IMR-90 (cell line): ENCODE data around the gene PKIG. TPM values are rescaled to one million over a fixed set of nuclear protein-coding genes. Genes with fewer than 3 reads are reported as not detected.
A peak's percentile ranks its signal among the peaks of the same experiment; 100 is the strongest.

Experiments
- ATAC-seq: fragments of 200-7000 bp; cut with Tn5 transposase; 2 replicates; pipeline ENCODE4 v1.9.1; 2020; ENCODE audit warnings: low read depth, mild to moderate bottlenecking, moderate library complexity
- BruUV-seq: library from RNA; stranded (reverse); fragments of 400-500 nt; replicated peaks from 2 replicates; lab custom pipeline; 2021; lab: Mats Ljungman, UMichigan
- CTCF ChIA-PET: fragments of 300-600 bp; formaldehyde crosslinking; extraction: SDS; loops from one replicate; lab custom pipeline; 2021; ENCODE audit warnings: antibody characterized with exemption; lab: Yijun Ruan, JAX
- POLR2A ChIA-PET: fragments of 300-600 bp; sonication (Branson Sonifier 250); formaldehyde crosslinking; loops from one replicate; lab custom pipeline; 2022; ENCODE audit warnings: antibody characterized with exemption; ENCODE audit not compliant: unreplicated experiment; lab: Charles Lee
- DNase-seq: peaks from one replicate; pipeline ENCODE4 v3.0.0; 2013
- H2AFZ ChIP-seq: replicated peaks from 2 replicates; pipeline ENCODE3; 2013; ENCODE audit warnings: low read length, mild to moderate bottlenecking; ENCODE audit not compliant: poor library complexity
- H2AK5ac ChIP-seq: 2 replicates; pipeline ENCODE4 v1.6.1; 2013; ENCODE audit warnings: low read depth, low read length, inconsistent platforms
- H2AK9ac ChIP-seq: replicated peaks from 2 replicates; pipeline ENCODE3; 2013; ENCODE audit warnings: mild to moderate bottlenecking, low read depth, low read length, moderate library complexity; ENCODE audit not compliant: poor library complexity
- H2BK120ac ChIP-seq: 2 replicates; pipeline ENCODE4 v1.6.1; 2013; ENCODE audit warnings: low read depth, low read length, inconsistent platforms
- H2BK15ac ChIP-seq: 3 replicates; pipeline ENCODE4 v1.6.1; 2013; ENCODE audit warnings: low read depth, low read length, inconsistent platforms
- H2BK20ac ChIP-seq: 2 replicates; pipeline ENCODE4 v1.6.1; 2013; ENCODE audit warnings: low read depth, mild to moderate bottlenecking, inconsistent platforms, low read length, moderate library complexity
- H2BK5ac ChIP-seq: 2 replicates; pipeline ENCODE4 v1.6.1; 2013; ENCODE audit warnings: mild to moderate bottlenecking, low read depth, low read length, inconsistent platforms; ENCODE audit not compliant: poor library complexity, severe bottlenecking
- H3K14ac ChIP-seq: replicated peaks from 2 replicates; pipeline ENCODE4 v1.6.1; 2013; ENCODE audit warnings: low read depth, low read length, inconsistent platforms
- H3K18ac ChIP-seq: 2 replicates; pipeline ENCODE4 v1.6.1; 2013; ENCODE audit warnings: low read depth, low read length, control low read depth
- H3K23ac ChIP-seq: 2 replicates; pipeline ENCODE4 v1.6.1; 2013; ENCODE audit warnings: low read depth, low read length, inconsistent platforms
- H3K27ac ChIP-seq: 2 replicates; pipeline ENCODE4 v1.5.1; 2013; ENCODE audit warnings: mild to moderate bottlenecking, control low read depth, low read length; ENCODE audit not compliant: insufficient read depth
- H3K27me3 ChIP-seq: 2 replicates; pipeline ENCODE4 v1.6.1; 2013; ENCODE audit warnings: low read length; ENCODE audit not compliant: control insufficient read depth, insufficient read depth
- H3K36me3 ChIP-seq: 2 replicates; pipeline ENCODE4 v1.6.1; 2013; ENCODE audit warnings: low read length, mixed read lengths; ENCODE audit not compliant: control insufficient read depth, insufficient read depth
- H3K4ac ChIP-seq: 2 replicates; pipeline ENCODE4 v1.6.1; 2013; ENCODE audit warnings: low read depth, low read length, inconsistent platforms
- H3K4me1 ChIP-seq: 2 replicates; pipeline ENCODE4 v1.6.1; 2013; ENCODE audit warnings: low read length, mixed read lengths; ENCODE audit not compliant: control insufficient read depth, insufficient read depth
- H3K4me2 ChIP-seq: 2 replicates; pipeline ENCODE4 v1.6.1; 2013; ENCODE audit warnings: low read depth, mild to moderate bottlenecking, control low read depth, low read length, moderate library complexity
- H3K4me3 ChIP-seq: 2 replicates; pipeline ENCODE4 v1.5.1; 2013; ENCODE audit warnings: low read depth, mild to moderate bottlenecking, control low read depth, low read length, moderate library complexity; ENCODE audit not compliant: insufficient read depth
- H3K56ac ChIP-seq: 2 replicates; pipeline ENCODE4 v1.6.1; 2013; ENCODE audit warnings: low read length, inconsistent platforms; ENCODE audit not compliant: insufficient read depth; ENCODE audit errors: extremely low read depth
- H3K79me1 ChIP-seq, 2 experiments: 2 replicates each; pipeline ENCODE4 v1.6.1; 2013; ENCODE audit warnings: low read length in 2 of 2, inconsistent platforms in 1 of 2, low read depth in 1 of 2
- H3K9ac ChIP-seq: 2 replicates; pipeline ENCODE4 v1.6.1; 2013; ENCODE audit warnings: low read depth, low read length, control low read depth
- H3K9me1 ChIP-seq: 2 replicates; pipeline ENCODE4 v1.6.1; 2013; ENCODE audit warnings: low read length, inconsistent platforms; ENCODE audit not compliant: insufficient read depth
- H3K9me3 ChIP-seq: 2 replicates; pipeline ENCODE4 v1.6.1; 2013; ENCODE audit warnings: low read length; ENCODE audit not compliant: control insufficient read depth, insufficient read depth
- H4K20me1 ChIP-seq: 2 replicates; pipeline ENCODE4 v1.6.1; 2013; ENCODE audit warnings: low read length, inconsistent platforms; ENCODE audit not compliant: insufficient read depth
- H4K5ac ChIP-seq: 2 replicates; pipeline ENCODE4 v1.6.1; 2013; ENCODE audit warnings: mild to moderate bottlenecking, low read depth, low read length, control low read depth
- H4K8ac ChIP-seq, 2 experiments: 2 replicates each; pipeline ENCODE4 v1.6.1; 2013; ENCODE audit warnings: low read depth in 2 of 2, low read length in 2 of 2, control low read depth in 1 of 2, inconsistent platforms in 1 of 2
- H4K91ac ChIP-seq: 2 replicates; pipeline ENCODE4 v1.6.1; 2013; ENCODE audit warnings: low read depth, low read length, inconsistent platforms; ENCODE audit not compliant: insufficient read depth
- CTCF ChIP-seq: conservative IDR thresholded peaks from 2 replicates; pipeline ENCODE4 v1.5.1; 2012; ENCODE audit warnings: mild to moderate bottlenecking, low read depth, low read length, improper control_type of control experiment
- ELK1 ChIP-seq: fragments of 150-350 bp; IDR thresholded peaks from 2 replicates; pipeline ENCODE4 v1.6.1; 2016; ENCODE audit warnings: low read depth, mild to moderate bottlenecking, low read length, moderate library complexity, borderline replicate concordance
- FOS ChIP-seq: fragments of 150-350 bp; IDR thresholded peaks from 2 replicates; pipeline ENCODE4 v1.6.1; 2016; ENCODE audit warnings: low read depth, low read length
- MAFK ChIP-seq: IDR thresholded peaks from 2 replicates; pipeline ENCODE4 v1.6.1; 2012; ENCODE audit warnings: low read depth, low read length, improper control_type of control experiment
- MAZ ChIP-seq: IDR thresholded peaks from 2 replicates; pipeline ENCODE4 v1.6.1; 2012; ENCODE audit warnings: low read depth, mild to moderate bottlenecking, low read length, improper control_type of control experiment, moderate library complexity, borderline replicate concordance
- MXI1 ChIP-seq: IDR thresholded peaks from 2 replicates; pipeline ENCODE4 v1.6.1; 2012; ENCODE audit warnings: low read depth, mild to moderate bottlenecking, low read length, moderate library complexity, borderline replicate concordance
- NFE2L2 ChIP-seq: fragments of 150-350 bp; IDR thresholded peaks from 2 replicates; pipeline ENCODE4 v1.6.1; 2016; ENCODE audit warnings: low read depth, mild to moderate bottlenecking, low read length
- POLR2A ChIP-seq: IDR thresholded peaks from 2 replicates; pipeline ENCODE4 v1.6.1; 2012; ENCODE audit warnings: mild to moderate bottlenecking, low read depth, low read length
- RCOR1 ChIP-seq: IDR thresholded peaks from 2 replicates; pipeline ENCODE4 v1.6.1; 2012; ENCODE audit warnings: mild to moderate bottlenecking, low read length, improper control_type of control experiment; ENCODE audit not compliant: insufficient replicate concordance
- SMC3 ChIP-seq: fragments of 150-350 bp; IDR thresholded peaks from 2 replicates; pipeline ENCODE4 v1.6.1; 2016; ENCODE audit warnings: low read depth, mild to moderate bottlenecking, antibody characterized with exemption, low read length, moderate library complexity
- USF2 ChIP-seq: fragments of 150-350 bp; IDR thresholded peaks from 2 replicates; pipeline ENCODE4 v1.6.1; 2017; ENCODE audit warnings: mild to moderate bottlenecking, antibody characterized with exemption, low read length, low read depth
- WGBS, 2 experiments: methylation state at CpG; one replicate each; pipeline versions ENCODE4 v1.1.5 to v1.1.7; 2013; ENCODE audit warnings: missing lambda C conversion rate in 2 of 2; ENCODE audit not compliant: insufficient read length in 1 of 2; ENCODE audit errors: extremely low coverage in 2 of 2; 5-methylcytosine and 5-hydroxymethylcytosine counted together
- dilution Hi-C: fragments of 300-500 bp; cut with HindIII; formaldehyde crosslinking; loops from one replicate; pipeline ENCODE4 v1.14.3; 2018; ENCODE audit warnings: low sequenced_read_pairs; ENCODE audit not compliant: unreplicated experiment
- in situ Hi-C: fragments of 300-500 bp; cut with MboI; formaldehyde crosslinking; loops from 3 replicates; pipeline ENCODE4 v1.14.3; 2019; ENCODE audit warnings: low sequenced_read_pairs, inconsistent platforms, mixed read lengths
- intact Hi-C: fragments of 100-400 bp; cut with micrococcal nuclease; formaldehyde crosslinking; loops from 2 replicates; pipeline ENCODE4 v1.10.0; 2022
- polyA plus RNA-seq, 3 experiments: library from polyadenylated mRNA; depleted of rRNA; stranded (reverse); fragments of >200 nt; gene quantifications; 2 replicates each; pipeline ENCODE4 v1.2.3, GENCODE V29; 2012; ENCODE audit warnings: low replicate concordance in 1 of 3
- total RNA-seq: library from RNA; depleted of rRNA; stranded (reverse); fragments of >200 nt; gene quantifications from 2 replicates; pipeline ENCODE4 v1.2.3, GENCODE V29; 2012

PKIG gene
- total and polyA plus RNA-seq, 2 of the 4 experiments (the other 2 are of a cell fraction), result 78.3 to 89.6 TPM

- peaks cover 37% of the 10 kb centered on the region for H3K4me1 ChIP-seq
- H2AFZ ChIP-seq, result no peak overlapping the region
- H3K27ac ChIP-seq, result no peak overlapping the region
- peaks cover 13 to 58% of the 10 kb centered on the region in 2 experiments; a peak in 3 of 4 replicates for H3K79me1 ChIP-seq
- intact Hi-C loops (no loop called here), dilution Hi-C loops (no loop called here), in situ Hi-C loops (no loop called here)
- BruUV-seq, result no TSS peak
- peaks cover 1% of the 10 kb centered on the region; the same call in 1 of the 2 replicates for H4K20me1 ChIP-seq
- no peak overlapping the region for H2BK20ac ChIP-seq
- no peak overlapping the region for H3K18ac ChIP-seq
- H3K36me3 ChIP-seq, result peaks cover 6% of the 10 kb centered on the region
- POLR2A ChIA-PET, result no interaction called here
- H3K4me3 ChIP-seq, result no peak overlapping the region
- DNase-seq, result no peak
- no peak overlapping the region for H3K4ac ChIP-seq
- H2BK5ac ChIP-seq, result no peak overlapping the region
- no peak overlapping the region for H2AK9ac ChIP-seq
- no peaks in the 10 kb centered on the region for H3K9me3 ChIP-seq
- H3K9ac ChIP-seq, result no peak overlapping the region
- H3K4me2 ChIP-seq, result no peak overlapping the region
- WGBS, 2 experiments, result no CpG with 5 or more reads among the region's 3 CpGs
- no peak overlapping the region for H4K8ac ChIP-seq
- H4K91ac ChIP-seq, result no peak overlapping the region
- no peak overlapping the region for H3K14ac ChIP-seq
- CTCF ChIA-PET, result no interaction called here
- H2BK15ac ChIP-seq, result no peak overlapping the region
- peaks cover 19% of the 10 kb centered on the region for H3K9me1 ChIP-seq
- H4K5ac ChIP-seq, result no peak overlapping the region
- H2BK120ac ChIP-seq, result no peak overlapping the region
- ATAC-seq, result no peak
- H3K23ac ChIP-seq, result peak overlapping the region; percentile 17; the same call in 1 of the 2 replicates
- no peaks in the 10 kb centered on the region for H3K27me3 ChIP-seq
- H2AK5ac ChIP-seq, result peak overlapping the region; percentile 47; the same call in 1 of the 2 replicates
- H3K56ac ChIP-seq, result no peak overlapping the region
- TF ChIP-seq POLR2A, result no peak
- no peak for TF ChIP-seq NFE2L2
- TF ChIP-seq RCOR1, result no peak
- TF ChIP-seq CTCF, result no peak
- no peak for TF ChIP-seq SMC3
- no peak for TF ChIP-seq MXI1
- TF ChIP-seq MAFK, result no peak
- no peak for TF ChIP-seq ELK1
- TF ChIP-seq FOS, result no peak
- no peak for TF ChIP-seq MAZ
- no peak for TF ChIP-seq USF2
Measured at GRCh38 chr20:44596876-44597275, 14.5 kb downstream of the PKIG start.
